ENCODE results near the gene PJA2. TPM values are rescaled to one million over a fixed set of nuclear protein-coding genes. Genes with fewer than 3 reads are reported as not detected.
"Not testable (repeated sequence)": the region's sequence is repeated elsewhere in the genome, so short reads cannot be mapped to it uniquely, and the experiment has no call there.

PJA2 gene
- polyA plus RNA-seq, 1 experiment: 109 TPM

DNA sequence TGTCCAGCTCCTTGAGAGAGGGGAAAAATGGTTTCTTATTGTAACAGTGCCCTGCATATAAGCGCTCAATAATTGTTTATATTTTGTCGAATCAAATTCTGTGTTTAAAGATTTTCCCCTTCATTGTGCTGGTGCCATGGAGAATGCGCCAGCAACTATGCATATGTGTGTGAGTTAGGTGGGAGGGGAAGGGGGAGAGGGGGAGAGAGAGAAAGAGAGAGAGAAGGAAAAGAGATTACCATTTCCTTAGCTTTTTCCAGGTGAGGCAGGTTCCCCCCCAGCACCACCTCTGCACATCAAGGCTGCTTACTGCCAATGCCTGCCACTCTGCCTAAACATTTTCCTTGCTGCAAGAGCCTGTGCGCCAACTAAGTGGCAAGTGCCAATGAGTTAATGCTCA lies 111.0 kb downstream of the PJA2 start:
- CTCF ChIA-PET: interaction anchor here (1.1 kb wide), 1 partner anchor 657 kb away, joined by 3 read pairs; no protein-coding TSS in a partner anchor
- no peak overlapping the region for H3K4me3 ChIP-seq (ENCODE audit: low read depth, low read length)
- DNase-seq (ENCODE audit: low read depth, low spot score): no peak
- no peaks in the 10 kb centered on the region for H3K9me3 ChIP-seq (ENCODE audit: control insufficient read depth, insufficient read depth, low read length)
- POLR2A ChIA-PET: no interaction called here
- H3K27me3 ChIP-seq (ENCODE audit: control insufficient read depth, insufficient read depth, low read length): peaks cover 15% of the 10 kb centered on the region
- no peak overlapping the region for H3K27ac ChIP-seq (ENCODE audit: low read depth, low read length)
- no peak for TF ChIP-seq CTCF (IDR thresholded peaks at IDR 0.05; ENCODE audit: low read depth, low read length)

DNA sequence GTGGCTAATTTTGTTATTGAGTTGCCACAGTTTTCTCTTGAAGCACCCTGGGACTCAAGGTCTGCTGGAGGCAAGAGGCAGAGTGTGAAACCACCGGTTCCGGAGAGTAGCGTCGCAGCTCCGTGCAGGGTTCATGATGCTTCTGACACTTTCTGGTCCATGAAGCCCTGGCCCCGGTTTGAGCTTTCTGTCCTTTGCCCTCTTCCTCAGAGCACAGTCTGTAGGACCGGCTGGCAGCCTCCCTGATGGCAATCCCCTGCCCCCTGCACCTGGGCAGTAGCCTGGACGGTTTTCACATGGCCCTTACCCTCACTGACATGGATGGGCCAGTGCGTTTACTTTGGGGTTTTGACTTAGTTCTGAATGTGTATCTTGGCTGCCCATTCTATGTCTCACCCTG lies 111.9 kb downstream of the PJA2 start:
- no peak overlapping the region for H3K4me3 ChIP-seq (ENCODE audit: low read depth, low read length)
- no peak for TF ChIP-seq CTCF (IDR thresholded peaks at IDR 0.05; ENCODE audit: low read depth, low read length)
- peaks cover 15% of the 10 kb centered on the region for H3K27me3 ChIP-seq (ENCODE audit: control insufficient read depth, insufficient read depth, low read length)
- no peaks in the 10 kb centered on the region for H3K9me3 ChIP-seq (ENCODE audit: control insufficient read depth, insufficient read depth, low read length)
- no peak overlapping the region for H3K27ac ChIP-seq (ENCODE audit: low read depth, low read length)
- no peak for DNase-seq (ENCODE audit: low read depth, low spot score)
- ChIA-PET POLR2A (no interaction called here), CTCF (no interaction called here)

DNA sequence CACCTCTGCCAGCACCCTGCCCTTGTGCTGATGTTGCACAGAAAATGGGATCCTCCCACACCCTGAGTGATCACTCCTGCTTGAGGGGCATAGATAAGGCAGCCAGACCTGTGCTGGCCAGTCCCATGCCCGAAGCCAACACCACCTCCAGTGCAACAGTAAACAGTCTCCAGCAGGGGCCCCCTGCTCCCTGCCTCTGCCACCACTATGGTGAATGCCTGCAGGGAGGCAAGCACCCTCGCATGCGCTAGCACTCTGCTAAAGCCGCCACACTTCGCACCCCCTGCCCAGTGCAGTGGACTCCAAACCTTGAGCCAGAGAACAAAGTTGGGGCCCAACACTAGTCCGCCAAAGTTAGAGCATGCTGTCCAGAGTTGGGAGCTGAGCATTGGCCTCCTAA lies 118.7 kb downstream of the PJA2 start:
- ChIA-PET POLR2A (no interaction called here), CTCF (no interaction called here)
- no peaks in the 10 kb centered on the region for H3K27me3 ChIP-seq (ENCODE audit: control insufficient read depth, insufficient read depth, low read length)
- TF ChIP-seq CTCF (IDR thresholded peaks at IDR 0.05; ENCODE audit: low read depth, low read length): no peak
- no peaks in the 10 kb centered on the region for H3K9me3 ChIP-seq (ENCODE audit: control insufficient read depth, insufficient read depth, low read length)
- H3K4me3 ChIP-seq (ENCODE audit: low read depth, low read length): no peak overlapping the region
- H3K27ac ChIP-seq (ENCODE audit: low read depth, low read length): no peak overlapping the region
- DNase-seq (ENCODE audit: low read depth, low spot score): no peak

DNA sequence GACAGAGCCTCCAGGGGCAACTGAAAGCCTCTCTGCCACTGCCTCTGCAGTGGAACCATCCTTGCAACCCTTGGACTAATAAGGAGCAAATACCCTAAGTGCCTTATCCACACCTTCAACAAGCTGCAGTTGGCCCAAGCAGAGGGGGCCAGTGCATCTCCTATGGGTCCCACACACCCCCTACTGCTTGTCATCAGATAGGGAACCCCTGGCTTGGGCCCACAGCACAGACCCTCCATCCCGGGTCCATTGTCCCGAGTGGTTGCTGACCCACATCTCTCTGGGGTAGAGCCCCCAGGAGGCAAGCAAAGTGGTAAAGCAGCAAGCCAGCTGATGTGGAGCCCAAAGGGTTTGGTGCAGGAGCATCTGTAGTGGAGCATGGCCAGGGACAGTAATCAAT lies 119.5 kb downstream of the PJA2 start:
- no peaks in the 10 kb centered on the region for H3K27me3 ChIP-seq (ENCODE audit: control insufficient read depth, insufficient read depth, low read length)
- no peak for TF ChIP-seq CTCF (IDR thresholded peaks at IDR 0.05; ENCODE audit: low read depth, low read length)
- ChIA-PET CTCF (no interaction called here), POLR2A (no interaction called here)
- no peak overlapping the region for H3K27ac ChIP-seq (ENCODE audit: low read depth, low read length)
- H3K9me3 ChIP-seq (ENCODE audit: control insufficient read depth, insufficient read depth, low read length): no peaks in the 10 kb centered on the region
- DNase-seq (ENCODE audit: low read depth, low spot score): no peak
- no peak overlapping the region for H3K4me3 ChIP-seq (ENCODE audit: low read depth, low read length)

DNA sequence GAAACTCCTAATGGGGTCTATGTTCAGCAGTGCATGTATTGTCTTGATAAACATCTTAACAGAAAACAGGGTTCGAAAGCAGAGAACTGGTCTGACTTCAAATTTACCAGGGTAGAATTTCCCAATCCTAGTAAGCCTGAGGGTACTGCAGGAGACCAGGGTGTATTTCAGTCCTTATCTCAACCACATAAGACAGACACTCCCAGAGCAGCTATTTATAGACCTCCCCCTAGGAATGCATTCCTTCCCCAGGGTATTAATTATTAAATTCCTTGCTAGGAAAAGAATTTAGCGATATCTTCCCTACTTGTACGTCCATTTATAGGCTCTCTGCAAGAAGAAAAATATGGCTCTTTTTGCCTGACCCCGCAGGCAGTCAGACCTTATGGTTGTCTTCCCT lies 123.1 kb downstream of the PJA2 start:
- POLR2A ChIA-PET; DNase-seq (ENCODE audit: low read depth, low spot score); CTCF ChIA-PET; H3K27me3 ChIP-seq (ENCODE audit: control insufficient read depth, insufficient read depth, low read length); H3K9me3 ChIP-seq (ENCODE audit: control insufficient read depth, insufficient read depth, low read length); H3K4me3 ChIP-seq (ENCODE audit: low read depth, low read length); H3K27ac ChIP-seq (ENCODE audit: low read depth, low read length): not testable (repeated sequence)
